Measurements from ENCODE around the gene PLSCR2.

DNA sequence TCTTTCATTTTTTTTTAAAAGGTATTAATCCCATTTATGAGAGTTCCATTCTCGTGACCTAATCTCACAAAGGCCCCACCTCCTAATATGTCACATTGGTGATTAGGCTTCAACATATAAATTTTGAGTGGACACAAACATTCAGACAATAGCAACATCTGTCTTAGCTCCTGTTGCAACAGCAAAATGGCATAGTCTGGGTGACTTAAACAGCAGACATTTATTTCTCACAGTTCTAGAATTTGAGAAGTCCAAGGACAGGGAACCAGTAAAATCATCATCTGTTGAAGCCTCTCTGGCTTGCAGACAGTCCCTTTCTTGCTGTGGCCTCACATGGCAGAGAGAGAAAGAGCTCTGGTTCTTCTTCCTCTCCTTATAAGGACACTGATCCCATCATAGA lies 3.2 kb upstream of the PLSCR2 start:
- no peak for TF ChIP-seq CTCF (conservative IDR thresholded peaks at IDR 0.05 in 1 of 2, IDR thresholded peaks at IDR 0.05 in 1 of 2; ENCODE audit: extremely low read depth in 1 of 2, insufficient read depth in 1 of 2, low read depth in 1 of 2, low read length in 2 of 2)
- no peak for TF ChIP-seq EZH2 (IDR thresholded peaks at IDR 0.05; ENCODE audit: borderline replicate concordance, low read length)
